ENCODE measurements around the gene SAMD5. TPM values are rescaled to one million over a fixed set of nuclear protein-coding genes. Genes with fewer than 3 reads are reported as not detected.
"Not testable (repeated sequence)": the region's sequence is repeated elsewhere in the genome, so short reads cannot be mapped to it uniquely, and the experiment has no call there.

Gene SAMD5
- polyA plus RNA-seq, 1 experiment: 3.3 TPM

DNA sequence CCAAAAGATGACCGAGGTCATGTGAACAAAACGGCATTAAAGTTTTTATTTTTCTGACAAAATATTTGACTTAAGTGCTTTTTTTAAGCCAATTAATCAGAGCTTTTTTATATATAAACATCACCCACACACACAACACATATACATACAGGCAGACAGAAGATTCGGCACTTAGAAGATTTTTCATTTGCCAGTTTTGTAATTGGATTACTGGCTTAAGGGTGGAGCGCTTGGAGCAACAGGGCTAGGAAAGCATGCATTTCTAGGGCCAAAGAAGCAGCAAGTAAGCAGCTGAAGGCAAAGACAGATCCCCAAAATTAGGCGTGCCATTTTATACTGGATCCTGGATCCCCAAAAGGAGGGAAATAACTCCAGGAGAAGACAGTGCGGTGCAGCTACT, 30.3 kb downstream of the SAMD5 start:
- ChIA-PET CTCF (no interaction called here), POLR2A (no interaction called here)
- Histone ChIP-seq H3K36me3 (ENCODE audit: control insufficient read depth, insufficient read depth, low read length) (peaks cover 1% of the 10 kb centered on the region; the same call in 1 of the 2 replicates), H3K27me3 (ENCODE audit: control insufficient read depth, insufficient read depth, low read length) (no peaks in the 10 kb centered on the region), H3K4me3 (ENCODE audit: low read depth, low read length) (no peak overlapping the region)
- TF ChIP-seq CTCF (IDR thresholded peaks at IDR 0.05; ENCODE audit: insufficient read depth, low read depth, low read length): no peak
- no peak for DNase-seq (ENCODE audit: low read depth)

DNA sequence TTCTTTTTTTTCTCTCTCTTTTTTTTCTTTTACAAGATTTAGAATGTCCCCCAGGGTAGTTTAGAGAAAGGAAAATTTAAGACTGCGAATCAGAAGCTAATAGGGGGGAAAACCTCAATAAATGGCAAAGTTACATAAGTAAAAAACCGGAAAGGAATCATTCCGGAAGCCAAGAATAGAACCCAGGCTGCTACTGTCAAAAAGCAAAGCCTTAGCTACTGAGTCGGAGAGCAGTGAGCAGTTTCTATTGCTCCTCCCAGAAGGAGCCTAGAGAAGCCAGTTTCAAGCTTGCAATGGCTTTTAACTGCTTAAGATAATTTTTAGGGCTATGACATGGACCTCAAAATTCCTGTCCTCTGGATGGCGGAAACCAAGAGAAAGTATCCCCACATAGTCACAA, 31.6 kb downstream of the SAMD5 start:
- H3K4me3 ChIP-seq (ENCODE audit: low read depth, low read length): no peak overlapping the region
- H3K27me3 ChIP-seq (ENCODE audit: control insufficient read depth, insufficient read depth, low read length): no peaks in the 10 kb centered on the region
- ChIA-PET CTCF (no interaction called here), POLR2A (no interaction called here)
- H3K36me3 ChIP-seq (ENCODE audit: control insufficient read depth, insufficient read depth, low read length): peaks cover 1% of the 10 kb centered on the region; the same call in 1 of the 2 replicates
- no peak for DNase-seq (ENCODE audit: low read depth)
- TF ChIP-seq CTCF (IDR thresholded peaks at IDR 0.05; ENCODE audit: insufficient read depth, low read depth, low read length): no peak

- H3K27me3 ChIP-seq (ENCODE audit: control insufficient read depth, insufficient read depth, low read length); H3K4me3 ChIP-seq (ENCODE audit: low read depth, low read length); CTCF ChIA-PET; H3K36me3 ChIP-seq (ENCODE audit: control insufficient read depth, insufficient read depth, low read length); POLR2A ChIA-PET; DNase-seq (ENCODE audit: low read depth): not testable (repeated sequence)
These were observed 33.9 kb downstream of the SAMD5 start for GRCh38 chr6:147542436-147542835.

DNA sequence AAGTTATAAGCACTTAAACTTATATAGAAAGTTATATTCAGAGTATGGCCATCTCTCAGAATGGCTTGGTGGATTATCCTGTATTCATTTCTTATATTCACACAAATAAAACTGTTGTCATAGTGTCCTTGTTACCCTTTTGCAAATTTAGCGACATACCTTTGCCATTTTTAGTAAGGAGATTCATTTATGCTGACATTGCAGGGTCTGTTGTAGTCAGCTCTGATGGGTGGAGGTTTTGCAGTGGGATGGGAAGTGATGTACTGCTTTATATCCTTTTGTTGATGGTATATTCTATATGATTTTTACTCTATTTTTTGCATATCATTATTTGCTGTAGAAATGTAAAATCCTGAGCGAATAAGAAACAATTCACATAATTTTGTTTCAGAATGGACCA, 35.9 kb downstream of the SAMD5 start:
- Histone ChIP-seq H3K27me3 (ENCODE audit: control insufficient read depth, insufficient read depth, low read length) (no peaks in the 10 kb centered on the region), H3K4me3 (ENCODE audit: low read depth, low read length) (no peak overlapping the region), H3K36me3 (ENCODE audit: control insufficient read depth, insufficient read depth, low read length) (peaks cover 1% of the 10 kb centered on the region; the same call in 1 of the 2 replicates)
- no peak for DNase-seq (ENCODE audit: low read depth)
- POLR2A ChIA-PET: no interaction called here
- TF ChIP-seq CTCF (IDR thresholded peaks at IDR 0.05; ENCODE audit: insufficient read depth, low read depth, low read length): no peak
- CTCF ChIA-PET: no interaction called here

DNA sequence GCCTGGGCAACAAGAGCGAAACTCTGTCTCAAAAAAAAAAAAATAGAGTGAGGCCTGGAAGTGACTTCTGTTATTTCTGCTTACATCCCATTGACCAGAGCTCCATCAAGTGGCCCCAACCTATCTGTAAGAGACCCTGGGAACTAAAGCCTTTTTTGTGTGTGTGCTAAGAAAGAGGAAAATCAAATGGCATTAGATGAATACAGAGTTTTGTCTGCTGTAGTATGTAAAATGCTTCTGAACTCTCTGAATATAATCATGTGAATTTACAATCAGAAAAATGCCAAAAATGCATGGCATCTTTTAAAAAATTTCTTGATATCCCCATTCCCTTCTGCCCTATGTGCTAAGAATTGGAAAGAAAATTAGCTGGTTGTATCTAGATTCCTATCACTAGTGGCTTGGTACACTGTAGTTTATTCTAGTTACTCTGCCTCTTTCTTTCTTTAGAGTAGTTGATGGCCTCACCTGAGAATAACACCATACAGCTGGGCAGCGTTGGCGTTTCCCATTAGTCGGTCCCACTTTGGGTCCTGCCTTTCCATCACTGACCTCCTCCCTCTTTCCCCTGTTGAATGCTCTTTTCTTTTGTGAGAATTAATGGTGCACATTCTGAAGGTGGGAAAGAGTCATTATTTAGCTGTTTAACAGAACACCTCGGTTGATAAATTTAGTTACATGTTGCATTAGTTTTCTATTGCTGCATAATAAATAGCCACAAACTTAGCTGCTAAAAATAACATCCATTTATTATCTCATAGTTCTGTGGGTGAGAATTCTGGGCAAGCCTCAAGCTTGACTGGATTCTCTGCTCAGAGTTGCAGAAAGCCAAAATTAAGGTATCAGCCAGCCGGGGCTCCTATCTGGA, 38.2 kb downstream of the SAMD5 start:
- TF ChIP-seq CTCF (IDR thresholded peaks at IDR 0.05; ENCODE audit: insufficient read depth, low read depth, low read length): no peak

More for the DNA sequence above, 38.2 kb downstream of the SAMD5 start:
- H3K36me3 ChIP-seq (ENCODE audit: control insufficient read depth, insufficient read depth, low read length): no peaks in the 10 kb centered on the region
- ChIA-PET POLR2A (interaction anchor here (0.5 to 0.6 kb wide), 2 partner anchors 10 to 96 kb away, joined by 4 to 5 read pairs; no protein-coding TSS in a partner anchor), CTCF (interaction anchor here (0.6 kb wide), 1 partner anchor 19 kb away, joined by 3 read pairs; no protein-coding TSS in a partner anchor)
- no peak for DNase-seq (ENCODE audit: low read depth)
- no peaks in the 10 kb centered on the region for H3K27me3 ChIP-seq (ENCODE audit: control insufficient read depth, insufficient read depth, low read length)
- no peak overlapping the region for H3K4me3 ChIP-seq (ENCODE audit: low read depth, low read length)
